Non-pigmented ciliary epithelial cell (primary cell): ENCODE data around the gene COP1.

Experiments
- DNase-seq: peaks from one replicate; pipeline ENCODE4 v3.0.0-alpha.2; 2010; ENCODE audit warnings: low read depth

The COP1 gene

DNA sequence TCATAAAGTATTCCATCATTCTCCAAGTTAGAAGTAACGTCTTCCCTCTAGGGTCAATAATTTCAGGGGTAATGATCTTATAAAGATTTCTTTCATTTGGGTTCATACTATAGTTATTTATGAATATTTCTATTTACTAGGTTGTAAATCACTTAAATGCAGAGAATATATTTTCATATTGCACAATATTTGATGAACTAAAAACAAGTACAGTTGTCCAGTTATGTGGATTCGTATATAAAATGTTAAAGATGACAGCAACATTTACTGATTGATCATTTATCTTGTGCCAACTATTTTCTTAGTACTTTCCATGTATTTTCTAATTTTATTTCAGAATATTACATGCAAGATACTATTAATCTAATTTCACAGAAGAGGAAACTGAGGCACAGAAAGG, 243.3 kb downstream of the COP1 start:
- no peak for DNase-seq

DNA sequence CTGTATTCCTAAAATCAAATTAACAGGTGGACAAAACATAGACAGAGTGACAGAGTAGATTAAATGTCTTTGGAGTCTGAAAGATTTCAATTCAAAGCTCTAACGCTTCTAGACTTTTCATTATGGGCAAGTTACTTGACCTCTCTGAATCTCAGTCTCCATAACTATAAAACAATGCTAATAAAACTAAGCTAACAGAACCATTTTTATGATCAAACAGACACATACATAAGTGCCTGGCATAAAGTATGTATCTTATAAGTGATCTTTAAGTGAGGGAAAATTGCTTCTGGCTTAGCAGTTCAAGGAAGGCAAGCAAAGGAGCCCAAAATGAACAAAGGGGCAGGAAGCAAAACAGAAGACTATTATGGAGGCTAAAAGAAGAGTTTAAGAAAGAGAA, 246.9 kb downstream of the COP1 start:
- DNase-seq, result no peak

DNA sequence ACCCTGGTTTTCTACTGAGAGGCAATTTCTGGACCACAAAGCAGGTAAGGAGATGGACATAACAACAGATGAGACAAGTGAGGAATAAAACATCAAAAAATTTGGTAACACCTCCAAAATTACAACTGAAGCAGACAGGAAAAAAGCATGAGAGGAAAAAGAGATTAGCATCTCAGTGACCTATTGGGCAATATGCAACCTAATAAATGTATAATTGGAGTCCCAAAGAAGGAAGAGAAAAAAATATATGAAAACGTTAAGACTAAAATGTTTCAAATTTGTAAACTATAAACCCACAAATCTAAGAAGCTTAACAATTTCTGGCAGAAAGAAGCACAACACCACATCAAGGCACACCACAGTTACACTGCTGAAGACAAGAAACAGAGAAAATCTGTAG, 255.5 kb downstream of the COP1 start:
- no peak for DNase-seq

DNA sequence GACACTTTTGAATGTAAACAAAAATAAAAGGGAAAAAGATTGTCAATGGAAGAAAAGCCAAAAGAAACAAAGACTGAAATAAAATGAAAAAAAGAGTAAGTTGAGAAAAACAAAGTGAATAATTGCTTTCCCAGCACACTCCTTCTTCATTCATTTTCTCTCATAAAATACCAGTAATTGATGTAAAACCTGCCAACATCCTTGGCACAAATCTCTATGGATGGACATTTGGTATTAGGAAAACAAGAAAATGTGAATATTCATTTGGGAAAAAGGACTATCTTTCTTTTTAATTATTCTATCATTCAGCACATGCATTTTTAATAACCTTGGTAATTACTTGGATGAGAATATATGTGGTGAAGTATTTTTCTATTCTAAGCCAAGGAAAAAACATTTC, 259.3 kb downstream of the COP1 start:
- no peak for DNase-seq

DNA sequence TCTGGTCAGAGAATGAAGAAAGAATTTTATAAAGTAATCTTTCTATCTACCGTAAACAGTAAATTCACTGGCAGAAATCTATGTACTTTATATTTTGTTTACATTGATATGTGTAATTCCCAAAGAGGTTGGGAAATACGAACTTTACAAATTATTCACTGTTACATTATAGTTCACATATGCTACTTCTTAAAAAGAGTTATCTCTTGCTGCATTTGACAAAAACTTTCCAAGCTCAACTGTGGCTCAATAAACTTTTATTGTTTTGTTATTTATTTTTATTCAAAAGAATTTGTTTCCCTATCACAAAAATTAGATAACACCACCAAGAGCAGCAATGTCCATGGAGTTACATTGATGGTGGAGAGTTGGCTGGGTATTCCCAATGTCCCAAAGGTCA, 262.5 kb downstream of the COP1 start:
- DNase-seq, result no peak

DNA sequence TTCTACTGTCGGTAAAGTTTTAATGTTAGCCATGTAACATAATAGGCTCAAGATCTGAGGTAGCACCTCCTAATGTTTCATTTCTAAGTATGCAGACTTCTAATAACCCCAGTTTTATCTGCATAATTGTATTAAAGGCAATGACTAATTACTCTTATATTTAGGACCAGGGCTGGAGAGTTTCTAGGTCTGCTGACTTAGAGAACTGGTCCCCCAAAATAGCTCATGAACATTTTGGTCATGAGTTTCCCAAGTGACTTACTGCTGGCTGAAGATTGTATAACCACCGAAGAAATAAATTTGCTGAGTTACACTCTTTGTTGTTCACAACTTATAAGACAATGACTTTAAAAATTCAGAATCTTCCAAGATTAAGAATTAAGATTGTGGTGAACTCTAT, 265.9 kb downstream of the COP1 start:
- DNase-seq, result no peak

DNA sequence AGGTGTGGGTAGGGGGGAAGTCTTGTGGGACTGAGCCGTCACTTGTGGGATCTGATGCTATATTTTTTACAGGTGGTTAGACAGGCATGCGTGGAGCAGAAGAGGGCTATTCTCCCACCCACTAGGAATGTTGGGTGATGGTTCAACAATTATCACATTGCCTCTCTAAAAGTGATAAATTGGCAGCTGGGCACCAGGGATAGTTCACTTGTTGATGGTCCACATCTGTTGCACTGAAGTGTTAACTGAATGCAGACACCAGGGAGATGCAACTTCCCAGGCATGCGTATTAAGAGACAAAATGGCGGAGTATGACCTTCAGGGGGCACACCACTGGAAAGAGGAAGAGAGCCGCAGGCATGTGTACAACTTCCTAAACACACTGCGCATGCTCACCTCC, 270.4 kb downstream of the COP1 start:
- no peak for DNase-seq

DNA sequence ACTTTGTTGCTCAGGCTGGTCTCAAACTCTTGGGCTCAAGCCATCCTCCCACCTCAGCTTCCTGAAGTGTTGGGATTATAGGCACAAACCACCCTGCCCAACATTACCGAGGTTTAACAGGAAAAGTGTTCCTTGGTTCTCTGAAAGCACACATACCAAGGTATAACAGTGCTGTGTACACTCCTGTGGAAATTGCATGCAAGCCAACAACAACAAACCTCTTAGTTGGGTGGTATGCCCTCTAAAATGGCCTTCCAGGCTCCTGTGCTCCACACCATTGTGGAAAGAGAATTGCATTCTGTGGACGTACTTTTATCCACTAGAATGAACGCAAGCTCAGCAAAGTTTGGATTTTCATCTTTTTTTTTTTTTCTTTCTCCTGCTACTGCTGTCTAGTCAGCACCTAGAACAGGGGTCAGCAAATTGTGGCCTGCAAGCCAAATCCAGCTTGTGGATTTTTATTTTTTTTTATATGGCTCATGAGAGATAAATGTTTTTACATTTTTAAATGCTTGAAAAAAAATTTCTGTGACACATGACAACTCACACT, 271.4 kb downstream of the COP1 start:
- no peak for DNase-seq

DNA sequence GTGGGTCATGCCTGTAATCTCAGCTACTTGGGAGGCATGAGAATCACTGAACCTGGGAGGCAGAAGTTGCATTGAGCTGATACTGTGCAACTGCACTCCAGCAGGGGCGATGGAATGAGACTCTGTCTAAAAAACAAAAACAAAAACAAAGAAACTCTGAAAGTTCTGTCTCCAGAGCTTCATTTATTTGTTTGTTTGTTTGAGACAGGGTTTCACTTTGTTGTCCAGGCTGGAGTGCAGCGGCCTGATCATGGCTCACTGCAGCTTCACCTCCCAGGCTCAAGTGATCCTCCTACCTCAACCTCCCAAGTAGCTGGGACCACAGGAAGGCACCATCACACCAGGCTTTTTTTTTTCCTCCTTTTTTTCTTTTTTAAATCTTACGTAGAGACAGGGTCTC, 271.9 kb downstream of the COP1 start:
- no peak for DNase-seq

DNA sequence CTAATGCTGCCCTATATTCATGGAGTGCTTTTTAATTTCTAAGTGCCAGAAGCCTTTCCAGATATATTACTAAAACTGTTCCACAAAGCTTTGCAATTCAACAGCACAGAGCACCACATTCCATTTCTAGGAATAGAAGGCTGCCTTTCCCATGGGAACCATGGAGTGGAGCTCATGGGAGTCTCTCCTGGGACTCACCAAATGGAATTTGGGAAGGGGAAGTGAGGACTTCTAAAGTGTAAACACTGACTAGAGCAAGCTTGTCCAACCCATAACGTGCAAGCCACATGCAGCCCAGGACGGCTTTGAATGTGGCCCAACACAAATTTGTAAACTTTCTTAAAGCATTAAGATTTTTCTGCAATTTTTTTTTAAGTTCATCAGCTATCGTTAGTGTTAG, 273.3 kb downstream of the COP1 start:
- no peak for DNase-seq

DNA sequence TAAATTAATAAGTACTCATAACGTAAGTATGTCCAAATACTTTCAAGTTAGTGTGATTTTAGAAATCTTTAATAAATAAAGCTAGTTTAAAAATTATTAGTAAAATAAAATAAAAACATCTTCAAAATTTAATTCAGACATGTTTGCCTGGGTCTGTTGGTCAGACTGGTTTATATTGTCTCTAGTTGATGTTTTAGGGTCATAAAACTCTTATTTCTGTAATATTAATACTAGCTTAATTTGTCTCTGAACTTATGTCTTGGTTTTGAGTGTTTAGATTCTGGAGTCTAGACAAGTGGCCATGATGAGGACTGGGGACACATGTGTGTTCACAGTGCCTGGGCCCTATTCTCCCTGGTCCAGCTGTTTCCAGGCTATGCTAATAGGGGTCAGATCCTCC, 279.1 kb downstream of the COP1 start:
- DNase-seq, result no peak

DNA sequence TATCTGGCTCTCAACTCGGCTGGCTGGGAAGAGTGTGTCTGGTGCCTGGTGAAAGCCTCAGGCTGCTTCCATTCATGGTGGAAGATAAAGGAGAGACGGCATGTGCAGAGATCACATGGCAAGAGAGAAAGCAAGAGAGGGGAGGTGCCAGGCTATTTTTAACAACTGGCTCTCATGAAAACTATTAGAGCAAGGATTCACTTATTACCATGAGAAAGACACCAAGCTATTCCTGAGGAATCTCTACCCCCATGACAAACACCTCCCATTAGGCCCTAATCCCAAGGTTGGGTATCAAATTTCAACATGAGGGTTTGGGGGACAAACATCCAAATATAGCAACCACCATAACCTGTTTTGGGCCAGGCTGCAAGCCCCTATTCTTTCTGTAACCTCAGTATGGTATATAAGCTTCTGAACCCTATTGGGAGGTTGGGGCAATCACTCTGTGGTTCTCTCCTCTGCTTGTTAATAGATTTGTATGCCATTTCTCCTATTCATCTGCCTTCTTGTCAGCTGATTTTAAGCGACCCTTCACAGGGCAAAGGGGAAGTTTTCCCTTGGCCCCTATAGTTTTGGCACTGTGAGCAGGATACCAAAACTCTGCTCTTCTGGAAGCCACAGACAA, 284.7 kb downstream of the COP1 start:
- DNase-seq, result no peak

DNA sequence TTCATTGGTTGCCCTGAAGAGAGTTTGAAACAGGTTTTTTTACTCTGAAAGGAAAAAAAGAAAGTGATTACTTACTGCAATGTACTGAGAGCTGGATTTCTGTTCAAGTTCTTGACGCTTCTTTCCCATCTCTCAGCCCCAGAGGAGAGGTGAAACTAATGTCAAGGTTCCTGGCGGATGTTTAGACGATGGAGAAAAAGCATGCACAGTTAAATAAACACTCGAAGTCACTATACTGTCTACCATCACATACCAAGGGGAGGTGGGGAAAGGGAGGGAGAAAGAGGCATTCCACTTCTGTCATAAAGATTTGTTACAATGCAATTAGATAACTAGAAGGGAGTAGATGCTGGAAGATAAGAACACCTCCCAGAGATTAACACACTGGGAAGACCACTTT, 286.7 kb downstream of the COP1 start:
- DNase-seq, result no peak

DNA sequence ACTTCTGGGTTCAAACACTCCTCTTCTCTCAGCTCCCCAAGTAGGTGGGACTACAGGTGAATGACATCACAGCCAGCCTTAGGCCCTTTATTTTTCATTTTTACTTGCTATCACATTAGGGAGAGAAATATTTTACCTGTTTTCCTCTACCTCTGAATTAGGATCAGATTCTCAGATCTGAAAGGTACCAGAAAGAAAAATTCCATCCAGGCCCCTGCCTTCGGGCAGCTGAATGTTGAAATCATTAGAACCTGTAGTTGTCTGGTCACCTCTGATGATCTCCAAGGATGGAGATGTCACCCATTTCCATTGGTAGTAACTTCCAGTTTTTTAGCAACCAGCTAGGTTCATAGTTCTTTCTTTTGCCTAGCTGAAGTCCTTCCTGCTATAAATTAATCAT, 288.1 kb downstream of the COP1 start:
- DNase-seq, result no peak

DNA sequence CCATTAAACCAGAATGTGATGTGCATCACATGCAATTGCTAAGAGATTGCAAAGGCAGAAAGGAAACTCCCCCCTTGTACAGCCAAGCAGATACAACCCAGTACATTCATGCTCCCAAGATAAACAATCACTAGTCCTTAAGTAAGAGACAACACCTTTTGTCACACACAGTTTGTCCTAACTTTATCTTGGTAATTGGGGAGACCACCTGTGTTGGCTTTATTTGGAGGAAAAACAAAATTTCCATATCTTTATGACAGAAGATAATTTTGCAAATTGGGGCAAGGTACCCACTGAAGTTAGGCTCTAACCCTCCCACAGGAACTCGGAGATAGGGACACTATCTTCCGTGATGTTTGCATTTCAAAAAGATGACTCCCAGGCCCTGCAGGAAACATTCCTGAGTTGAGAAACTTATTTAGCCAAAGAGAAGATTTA, 288.7 kb downstream of the COP1 start:
- DNase-seq, result no peak

DNA sequence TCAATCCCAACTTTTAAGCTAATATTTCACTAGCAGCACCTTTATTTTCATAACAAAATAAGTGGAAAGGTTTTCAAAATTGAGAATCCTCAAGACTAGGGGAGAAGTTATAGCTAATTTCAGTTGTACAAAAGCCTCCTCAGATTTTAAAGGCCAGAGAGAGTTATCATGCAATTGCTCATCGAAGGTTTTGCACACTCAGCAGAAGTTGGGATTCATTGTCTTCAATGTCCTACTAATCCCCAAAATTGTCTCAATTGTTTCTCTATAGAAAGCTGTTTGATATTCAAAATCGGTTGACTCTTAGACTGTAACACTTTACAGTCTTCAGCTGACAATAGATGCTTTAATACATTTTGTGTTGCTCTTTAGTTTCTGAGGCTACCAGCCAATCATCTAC, 293.0 kb downstream of the COP1 start:
- DNase-seq, result no peak

DNA sequence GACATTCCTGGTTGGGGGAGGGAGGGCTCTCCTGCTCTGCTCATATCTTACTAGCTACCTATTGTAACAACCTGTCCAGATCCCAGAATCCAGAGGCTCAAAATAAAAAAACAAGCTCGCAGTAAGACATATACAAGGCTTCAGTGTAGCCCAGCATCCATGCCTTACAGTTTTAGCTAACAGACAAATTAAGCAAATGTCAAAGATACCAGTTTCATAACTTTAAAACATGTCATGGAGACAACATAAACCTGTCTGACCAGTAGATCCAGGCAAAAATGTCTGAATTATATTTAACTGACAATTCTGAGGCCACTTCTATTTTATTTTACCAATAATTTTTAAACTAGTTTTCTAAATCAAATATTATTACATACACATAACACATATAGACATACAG, 295.9 kb downstream of the COP1 start:
- no peak for DNase-seq

DNA sequence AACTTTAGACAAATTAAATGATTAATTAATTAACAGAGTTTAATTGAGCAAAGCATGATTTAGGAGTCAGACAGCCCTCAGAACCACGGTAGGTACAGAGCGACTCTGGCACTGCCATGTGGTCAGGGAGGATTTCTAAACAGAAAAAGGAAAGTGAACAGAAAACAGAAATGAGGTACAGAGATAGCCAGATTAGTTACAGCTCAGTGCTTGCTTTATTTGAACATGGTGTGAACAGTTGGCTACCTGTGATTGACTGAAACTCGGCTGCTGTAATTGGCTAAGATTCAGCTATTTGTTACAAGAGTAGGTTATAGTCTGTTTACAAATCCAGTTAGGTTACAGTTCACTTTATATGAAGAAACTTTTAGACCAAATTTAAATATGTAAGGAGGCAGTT, 300.7 kb downstream of the COP1 start:
- no peak for DNase-seq

DNA sequence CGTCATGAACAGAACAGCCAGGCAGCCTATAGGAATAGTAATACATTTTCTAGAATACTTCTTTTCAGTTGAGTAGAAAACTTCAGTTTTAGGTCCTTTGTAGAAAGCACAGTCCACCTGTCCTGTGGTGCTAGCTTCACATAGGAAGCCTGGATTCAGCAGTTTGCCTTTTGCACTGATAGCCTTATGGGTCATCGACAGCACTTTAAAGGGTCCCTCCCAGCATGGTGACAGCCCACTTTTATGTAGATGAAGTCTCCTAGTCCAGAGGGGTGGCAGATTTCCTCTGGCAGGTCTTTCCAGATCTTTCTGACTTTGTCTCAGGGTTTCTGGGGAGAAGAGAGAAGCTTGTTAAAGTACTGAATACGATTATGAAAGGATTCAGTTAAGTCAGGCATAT, 302.3 kb downstream of the COP1 start:
- no peak for DNase-seq

DNA sequence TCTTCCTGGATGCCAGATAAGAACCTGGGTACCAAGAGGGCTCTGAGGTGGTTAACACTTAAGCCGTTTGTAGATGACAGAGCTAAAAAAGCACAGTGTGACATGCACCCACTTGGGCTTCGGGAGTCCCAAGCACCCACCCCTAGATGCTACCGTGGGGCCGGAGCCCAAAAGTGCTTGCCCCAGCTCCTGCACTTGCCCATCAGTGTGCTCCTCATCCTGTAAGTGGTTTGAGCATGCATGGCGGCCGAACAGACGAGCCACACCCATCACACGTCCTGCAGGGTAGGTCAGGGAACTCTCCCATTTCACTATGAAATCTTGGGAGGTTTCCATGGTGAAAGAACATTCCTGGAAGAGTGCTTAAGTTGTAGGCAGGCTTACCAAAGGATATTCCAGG, 304.8 kb downstream of the COP1 start:
- no peak for DNase-seq

DNA sequence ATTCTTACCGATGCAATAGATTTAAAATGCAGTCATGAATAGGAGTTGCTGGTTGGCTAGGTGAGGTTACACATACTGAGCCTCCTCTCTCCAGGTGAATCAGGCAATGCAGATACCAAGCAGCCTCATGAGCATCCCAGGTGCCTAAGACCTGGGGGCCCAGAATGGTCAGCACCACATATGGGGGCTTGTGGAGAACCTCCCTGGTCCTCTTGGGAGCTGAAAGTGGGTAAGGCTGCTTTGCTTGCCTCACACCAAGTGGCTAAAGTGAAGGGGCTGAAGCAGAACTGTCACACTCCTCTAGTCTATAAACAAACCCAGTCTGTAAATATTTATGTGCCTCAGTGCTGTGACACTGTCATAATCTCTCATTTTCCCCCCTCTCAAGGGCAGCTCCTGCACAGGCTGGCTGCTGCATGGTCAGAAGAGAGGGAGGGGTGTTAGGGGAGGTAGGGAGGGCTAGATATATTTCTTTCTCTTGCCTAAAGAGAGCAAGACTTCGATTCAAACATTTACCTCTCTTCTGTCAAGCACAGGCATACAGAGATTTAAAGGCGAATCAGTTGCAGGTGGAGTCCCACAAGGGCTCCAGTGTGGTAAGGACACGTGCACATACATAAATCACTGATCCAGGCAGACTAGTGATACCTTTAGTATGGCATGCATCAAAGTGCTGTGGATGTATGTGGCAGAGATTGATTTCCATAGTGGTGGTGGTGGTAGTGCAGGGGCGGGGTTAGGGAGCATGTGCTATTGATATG, 305.8 kb downstream of the COP1 start:
- no peak for DNase-seq

DNA sequence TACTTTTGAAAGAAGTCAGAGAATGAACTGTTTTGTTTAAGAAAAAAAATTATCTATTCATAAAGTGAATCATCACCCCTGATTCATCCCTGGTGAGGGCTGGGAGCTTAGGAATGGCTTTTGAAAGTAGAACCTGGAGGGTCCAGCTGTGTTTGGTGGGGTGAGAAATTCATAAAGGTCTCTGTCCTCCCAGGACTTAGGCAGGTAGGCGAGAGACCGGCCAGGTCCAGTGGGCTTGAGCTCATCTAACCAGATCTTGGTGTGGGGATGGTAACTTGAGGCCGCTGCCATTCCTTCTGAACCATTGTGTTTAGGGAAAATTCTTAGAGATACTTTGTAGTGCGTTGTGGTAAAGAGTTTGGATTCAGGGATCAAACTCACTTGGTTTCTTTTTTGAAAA, 306.9 kb downstream of the COP1 start:
- no peak for DNase-seq

DNA sequence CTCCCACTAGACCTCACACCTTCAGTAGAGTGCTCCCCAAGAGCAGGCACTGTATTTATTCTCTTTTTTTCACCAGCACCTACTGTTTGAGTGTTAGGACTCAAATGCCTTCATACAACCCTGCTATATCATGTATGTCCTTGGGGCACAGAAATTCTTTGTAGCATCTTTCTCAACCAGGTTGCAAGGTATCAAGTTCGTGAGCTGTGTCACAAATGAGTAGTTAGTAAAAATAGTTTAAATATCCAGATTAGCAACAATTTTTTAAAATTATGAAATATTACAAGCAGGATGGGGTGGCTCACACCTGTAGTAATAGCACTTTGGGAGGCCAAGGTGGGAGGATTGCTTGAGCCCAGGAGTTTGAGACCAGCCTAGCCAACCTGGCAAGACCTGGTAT, 311.1 kb downstream of the COP1 start:
- no peak for DNase-seq
